ENCODE results near the gene ZNF277. TPM values are rescaled to one million over a fixed set of nuclear protein-coding genes. Genes with fewer than 3 reads are reported as not detected.

The ZNF277 gene
- 10 to 100 TPM; 17.1 to 38.4 (median 29.5) TPM for total RNA-seq

GRCh38 chr7:112206238-112206990, at the start of gene ZNF277, which contains the start of gene DOCK4:
Gene ZNF277, plus strand, starts transcription at chr7:112206695. Its CDS starts 22 bp downstream, at chr7:112206717.
Gene DOCK4, minus strand, starts transcription at chr7:112206399. Its CDS starts 261 bp downstream, at chr7:112206138.
- peaks cover 1 to 46% (median 2%) of the 10 kb centered on the region in 3 donors for H3K4me1 ChIP-seq
- H3K27me3 ChIP-seq: no peaks in the 10 kb centered on the region
- WGBS, 2 donors (ENCODE audit: low coverage in 1 of 2): 0% methylated on average over 11 of the region's 67 CpGs; no CpG with 5 or more reads in 1 of the 2 donors
- H3K9me3 ChIP-seq: no peaks in the 10 kb centered on the region
- peak within 1 kb of the TSS; percentile 57 to 90 (median 88) for H3K27ac ChIP-seq
- no peaks in the 10 kb centered on the region for H3K36me3 ChIP-seq
- H3K4me3 ChIP-seq: peak within 1 kb of the TSS; percentile 83 to 88
- TF ChIP-seq POLR2A (IDR thresholded peaks at IDR 0.05) (peak; percentile 47 to 72), EP300 (IDR thresholded peaks at IDR 0.05) (no peak), POLR2AphosphoS5 (IDR thresholded peaks at IDR 0.05) (peak; percentile 79), CTCF (IDR thresholded peaks at IDR 0.05) (peak in 1 of 4 experiments; percentile 4)
- ATAC-seq: peak; percentile 96

GRCh38 chr7:112157072-112157471, 49.4 kb upstream of the ZNF277 start:
- H3K4me3 ChIP-seq: no peak overlapping the region
- no peaks in the 10 kb centered on the region for H3K9me3 ChIP-seq
- TF ChIP-seq POLR2AphosphoS5 (IDR thresholded peaks at IDR 0.05): no peak
- TF ChIP-seq EP300 (IDR thresholded peaks at IDR 0.05): no peak
- TF ChIP-seq CTCF (IDR thresholded peaks at IDR 0.05): no peak
- no peak for TF ChIP-seq POLR2A (IDR thresholded peaks at IDR 0.05)
- H3K27ac ChIP-seq: no peak overlapping the region
- no peak for ATAC-seq
- 70 to 72% methylated on average over 4 of the region's 4 CpGs for WGBS, 2 donors (ENCODE audit: low coverage in 1 of 2)
- H3K27me3 ChIP-seq: no peaks in the 10 kb centered on the region
- no peaks in the 10 kb centered on the region for H3K36me3 ChIP-seq
- peaks cover 2 to 11% (median 4%) of the 10 kb centered on the region in 3 donors for H3K4me1 ChIP-seq

GRCh38 chr7:112159351-112159750, 47.1 kb upstream of the ZNF277 start:
- H3K27ac ChIP-seq: no peak overlapping the region

GRCh38 chr7:112160130-112160770, 46.2 kb upstream of the ZNF277 start:
- Histone ChIP-seq H3K4me3 (no peak overlapping the region), H3K36me3 (no peaks in the 10 kb centered on the region), H3K4me1 (peaks cover 2 to 17% (median 4%) of the 10 kb centered on the region in 3 donors), H3K27me3 (no peaks in the 10 kb centered on the region), H3K9me3 (no peaks in the 10 kb centered on the region), H3K27ac (peak overlapping the region in 2 of 4 donors; percentile 20 to 28)
- TF ChIP-seq CTCF (IDR thresholded peaks at IDR 0.05) (no peak), POLR2AphosphoS5 (IDR thresholded peaks at IDR 0.05) (no peak), POLR2A (IDR thresholded peaks at IDR 0.05) (no peak), EP300 (IDR thresholded peaks at IDR 0.05) (no peak)
- no peak for ATAC-seq
- WGBS, 2 donors (ENCODE audit: low coverage in 1 of 2): 61 to 74% methylated on average over 2 of the region's 2 CpGs

More at GRCh38 chr7:112159351-112159750, 47.1 kb upstream of the ZNF277 start:
- WGBS, 2 donors (ENCODE audit: low coverage in 1 of 2): 86 to 94% methylated on average over 7 to 8 of the region's 8 CpGs
- Histone ChIP-seq H3K27me3 (no peaks in the 10 kb centered on the region), H3K4me3 (no peak overlapping the region), H3K4me1 (peaks cover 2 to 17% (median 4%) of the 10 kb centered on the region in 3 donors), H3K36me3 (no peaks in the 10 kb centered on the region), H3K9me3 (no peaks in the 10 kb centered on the region)
- ATAC-seq: no peak
- TF ChIP-seq POLR2AphosphoS5 (IDR thresholded peaks at IDR 0.05) (no peak), EP300 (IDR thresholded peaks at IDR 0.05) (no peak), POLR2A (IDR thresholded peaks at IDR 0.05) (no peak), CTCF (IDR thresholded peaks at IDR 0.05) (no peak)
